IMR-90 (cell line): Measurements from ENCODE around the gene DVL2. TPM values are rescaled to one million over a fixed set of nuclear protein-coding genes. Genes with fewer than 3 reads are reported as not detected.
A peak's percentile ranks its signal among the peaks of the same experiment; 100 is the strongest.

Experiments used
- ATAC-seq: fragments of 200-7000 bp; cut with Tn5 transposase; 2 replicates; pipeline ENCODE4 v1.9.1; 2020; ENCODE audit warnings: low read depth, mild to moderate bottlenecking, moderate library complexity
- BruUV-seq: library from RNA; stranded (reverse); fragments of 400-500 nt; replicated peaks from 2 replicates; lab custom pipeline; 2021; lab: Mats Ljungman, UMichigan
- CTCF ChIA-PET: fragments of 300-600 bp; formaldehyde crosslinking; extraction: SDS; loops from one replicate; lab custom pipeline; 2021; ENCODE audit warnings: antibody characterized with exemption; lab: Yijun Ruan, JAX
- POLR2A ChIA-PET: fragments of 300-600 bp; sonication (Branson Sonifier 250); formaldehyde crosslinking; loops from one replicate; lab custom pipeline; 2022; ENCODE audit warnings: antibody characterized with exemption; ENCODE audit not compliant: unreplicated experiment; lab: Charles Lee
- DNase-seq: peaks from one replicate; pipeline ENCODE4 v3.0.0; 2013
- H2AFZ ChIP-seq: replicated peaks from 2 replicates; pipeline ENCODE3; 2013; ENCODE audit warnings: low read length, mild to moderate bottlenecking; ENCODE audit not compliant: poor library complexity
- H2AK5ac ChIP-seq: 2 replicates; pipeline ENCODE4 v1.6.1; 2013; ENCODE audit warnings: low read depth, low read length, inconsistent platforms
- H2AK9ac ChIP-seq: replicated peaks from 2 replicates; pipeline ENCODE3; 2013; ENCODE audit warnings: mild to moderate bottlenecking, low read depth, low read length, moderate library complexity; ENCODE audit not compliant: poor library complexity
- H2BK120ac ChIP-seq: 2 replicates; pipeline ENCODE4 v1.6.1; 2013; ENCODE audit warnings: low read depth, low read length, inconsistent platforms
- H2BK15ac ChIP-seq: 3 replicates; pipeline ENCODE4 v1.6.1; 2013; ENCODE audit warnings: low read depth, low read length, inconsistent platforms
- H2BK20ac ChIP-seq: 2 replicates; pipeline ENCODE4 v1.6.1; 2013; ENCODE audit warnings: low read depth, mild to moderate bottlenecking, inconsistent platforms, low read length, moderate library complexity
- H2BK5ac ChIP-seq: 2 replicates; pipeline ENCODE4 v1.6.1; 2013; ENCODE audit warnings: mild to moderate bottlenecking, low read depth, low read length, inconsistent platforms; ENCODE audit not compliant: poor library complexity, severe bottlenecking
- H3K14ac ChIP-seq: replicated peaks from 2 replicates; pipeline ENCODE4 v1.6.1; 2013; ENCODE audit warnings: low read depth, low read length, inconsistent platforms
- H3K18ac ChIP-seq: 2 replicates; pipeline ENCODE4 v1.6.1; 2013; ENCODE audit warnings: low read depth, low read length, control low read depth
- H3K23ac ChIP-seq: 2 replicates; pipeline ENCODE4 v1.6.1; 2013; ENCODE audit warnings: low read depth, low read length, inconsistent platforms
- H3K27ac ChIP-seq: 2 replicates; pipeline ENCODE4 v1.5.1; 2013; ENCODE audit warnings: mild to moderate bottlenecking, control low read depth, low read length; ENCODE audit not compliant: insufficient read depth
- H3K27me3 ChIP-seq: 2 replicates; pipeline ENCODE4 v1.6.1; 2013; ENCODE audit warnings: low read length; ENCODE audit not compliant: control insufficient read depth, insufficient read depth
- H3K36me3 ChIP-seq: 2 replicates; pipeline ENCODE4 v1.6.1; 2013; ENCODE audit warnings: low read length, mixed read lengths; ENCODE audit not compliant: control insufficient read depth, insufficient read depth
- H3K4ac ChIP-seq: 2 replicates; pipeline ENCODE4 v1.6.1; 2013; ENCODE audit warnings: low read depth, low read length, inconsistent platforms
- H3K4me1 ChIP-seq: 2 replicates; pipeline ENCODE4 v1.6.1; 2013; ENCODE audit warnings: low read length, mixed read lengths; ENCODE audit not compliant: control insufficient read depth, insufficient read depth
- H3K4me2 ChIP-seq: 2 replicates; pipeline ENCODE4 v1.6.1; 2013; ENCODE audit warnings: low read depth, mild to moderate bottlenecking, control low read depth, low read length, moderate library complexity
- H3K4me3 ChIP-seq: 2 replicates; pipeline ENCODE4 v1.5.1; 2013; ENCODE audit warnings: low read depth, mild to moderate bottlenecking, control low read depth, low read length, moderate library complexity; ENCODE audit not compliant: insufficient read depth
- H3K56ac ChIP-seq: 2 replicates; pipeline ENCODE4 v1.6.1; 2013; ENCODE audit warnings: low read length, inconsistent platforms; ENCODE audit not compliant: insufficient read depth; ENCODE audit errors: extremely low read depth
- H3K79me1 ChIP-seq, 2 experiments: 2 replicates each; pipeline ENCODE4 v1.6.1; 2013; ENCODE audit warnings: low read length in 2 of 2, inconsistent platforms in 1 of 2, low read depth in 1 of 2
- H3K9ac ChIP-seq: 2 replicates; pipeline ENCODE4 v1.6.1; 2013; ENCODE audit warnings: low read depth, low read length, control low read depth
- H3K9me1 ChIP-seq: 2 replicates; pipeline ENCODE4 v1.6.1; 2013; ENCODE audit warnings: low read length, inconsistent platforms; ENCODE audit not compliant: insufficient read depth
- H3K9me3 ChIP-seq: 2 replicates; pipeline ENCODE4 v1.6.1; 2013; ENCODE audit warnings: low read length; ENCODE audit not compliant: control insufficient read depth, insufficient read depth
- H4K20me1 ChIP-seq: 2 replicates; pipeline ENCODE4 v1.6.1; 2013; ENCODE audit warnings: low read length, inconsistent platforms; ENCODE audit not compliant: insufficient read depth
- H4K5ac ChIP-seq: 2 replicates; pipeline ENCODE4 v1.6.1; 2013; ENCODE audit warnings: mild to moderate bottlenecking, low read depth, low read length, control low read depth
- H4K8ac ChIP-seq, 2 experiments: 2 replicates each; pipeline ENCODE4 v1.6.1; 2013; ENCODE audit warnings: low read depth in 2 of 2, low read length in 2 of 2, control low read depth in 1 of 2, inconsistent platforms in 1 of 2
- H4K91ac ChIP-seq: 2 replicates; pipeline ENCODE4 v1.6.1; 2013; ENCODE audit warnings: low read depth, low read length, inconsistent platforms; ENCODE audit not compliant: insufficient read depth
- NFE2L2 ChIP-seq: fragments of 150-350 bp; IDR thresholded peaks from 2 replicates; pipeline ENCODE4 v1.6.1; 2016; ENCODE audit warnings: low read depth, mild to moderate bottlenecking, low read length
- POLR2A ChIP-seq: IDR thresholded peaks from 2 replicates; pipeline ENCODE4 v1.6.1; 2012; ENCODE audit warnings: mild to moderate bottlenecking, low read depth, low read length
- RFX5 ChIP-seq: IDR thresholded peaks from 2 replicates; pipeline ENCODE4 v1.8.0; 2012; ENCODE audit warnings: low read depth, mild to moderate bottlenecking, low read length, moderate library complexity
- WGBS, 2 experiments: methylation state at CpG; one replicate each; pipeline versions ENCODE4 v1.1.5 to v1.1.7; 2013; ENCODE audit warnings: missing lambda C conversion rate in 2 of 2; ENCODE audit not compliant: insufficient read length in 1 of 2; ENCODE audit errors: extremely low coverage in 2 of 2; 5-methylcytosine and 5-hydroxymethylcytosine counted together
- dilution Hi-C: fragments of 300-500 bp; cut with HindIII; formaldehyde crosslinking; loops from one replicate; pipeline ENCODE4 v1.14.3; 2018; ENCODE audit warnings: low sequenced_read_pairs; ENCODE audit not compliant: unreplicated experiment
- in situ Hi-C: fragments of 300-500 bp; cut with MboI; formaldehyde crosslinking; loops from 3 replicates; pipeline ENCODE4 v1.14.3; 2019; ENCODE audit warnings: low sequenced_read_pairs, inconsistent platforms, mixed read lengths
- intact Hi-C: fragments of 100-400 bp; cut with micrococcal nuclease; formaldehyde crosslinking; loops from 2 replicates; pipeline ENCODE4 v1.10.0; 2022
- polyA plus RNA-seq, 3 experiments: library from polyadenylated mRNA; depleted of rRNA; stranded (reverse); fragments of >200 nt; gene quantifications; 2 replicates each; pipeline ENCODE4 v1.2.3, GENCODE V29; 2012; ENCODE audit warnings: low replicate concordance in 1 of 3
- total RNA-seq: library from RNA; depleted of rRNA; stranded (reverse); fragments of >200 nt; gene quantifications from 2 replicates; pipeline ENCODE4 v1.2.3, GENCODE V29; 2012

DVL2 gene
- total and polyA plus RNA-seq, 2 of the 4 experiments (the other 2 are of a cell fraction): 11.8 to 21.3 TPM

DNA sequence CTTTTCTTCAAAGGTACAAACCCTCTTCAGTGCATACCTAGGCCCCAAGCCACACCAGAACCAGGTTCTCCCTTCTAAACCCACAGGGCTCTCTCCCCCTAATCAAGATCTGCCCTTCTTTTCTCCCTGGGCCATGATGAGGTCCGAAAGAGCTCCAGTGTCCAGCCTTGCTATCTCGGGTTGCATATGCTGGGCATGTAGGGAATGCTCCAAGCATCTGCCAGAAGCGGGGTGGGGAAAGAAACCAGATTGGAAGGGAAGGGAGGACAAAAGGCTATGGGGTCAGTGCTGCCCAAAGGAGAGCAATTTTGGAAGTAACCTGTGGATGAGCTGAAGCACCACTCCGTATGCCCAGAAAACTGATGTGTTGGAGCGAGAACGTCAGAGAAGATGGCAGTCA lies 14.9 kb upstream of the DVL2 start:
- ChIA-PET CTCF (no interaction called here), POLR2A (interaction anchor here (1.0 kb wide), 1 partner anchor 10 kb away, joined by 3 read pairs; the partner anchor contains the start of gene PHF23)
- Histone ChIP-seq H3K56ac (no peak overlapping the region), H4K91ac (no peak overlapping the region), H2BK20ac (no peak overlapping the region), H4K8ac (no peak overlapping the region), H3K23ac (peak overlapping the region; percentile 68; the same call in 1 of the 2 replicates), H3K9me1 (peaks cover 10% of the 10 kb centered on the region), H3K4ac (no peak overlapping the region), H2BK120ac (no peak overlapping the region), H3K36me3 (peaks cover 18% of the 10 kb centered on the region), H3K4me1 (peaks cover 8% of the 10 kb centered on the region), H3K9me3 (no peaks in the 10 kb centered on the region), H2AK9ac (peak overlapping the region; percentile 55), H2BK5ac (no peak overlapping the region), H3K18ac (no peak overlapping the region), H4K5ac (no peak overlapping the region), H2AFZ (no peak overlapping the region), H3K79me1 (peaks cover 5 to 50% of the 10 kb centered on the region in 2 experiments; a peak in 3 of 4 replicates), H3K4me2 (no peak overlapping the region; the same call in 1 of the 2 replicates), H3K27ac (no peak overlapping the region), H2BK15ac (no peak overlapping the region), H3K14ac (no peak overlapping the region), H2AK5ac (no peak overlapping the region), H3K27me3 (no peaks in the 10 kb centered on the region), H4K20me1 (peaks cover 9% of the 10 kb centered on the region; the same call in 1 of the 2 replicates), H3K4me3 (no peak overlapping the region), H3K9ac (no peak overlapping the region)
- dilution Hi-C loops: no loop called here
- 92% methylated on average over 2 of the region's 6 CpGs; no CpG with 5 or more reads in 1 of the 2 experiments for WGBS, 2 experiments
- TF ChIP-seq NFE2L2 (no peak), POLR2A (no peak), RFX5 (no peak)
- intact Hi-C loops: no loop called here
- ATAC-seq (no peak), DNase-seq (no peak)
- in situ Hi-C loops: loop anchor here (25.0 kb wide), 1 partner anchor 913 kb away; the partner anchor contains the start of genes PER1 and VAMP2
- BruUV-seq: no TSS peak
